ENCODE results near the gene SETD7. TPM values are rescaled to one million over a fixed set of nuclear protein-coding genes. Genes with fewer than 3 reads are reported as not detected.
A peak's percentile ranks its signal among the peaks of the same experiment; 100 is the strongest.

SETD7 gene
- total RNA-seq, 2 donors from 2014 or later = 74.7 to 101 TPM

GRCh38 chr4:139461022-139461628 lies 94.9 kb downstream of the SETD7 start:
- TF ChIP-seq CTCF (IDR thresholded peaks at IDR 0.05) = no peak
- H3K4me1 ChIP-seq (ENCODE audit: control insufficient read depth in 1 of 2, low read depth in 2 of 2) = peaks cover 41 to 55% of the 10 kb centered on the region in 2 donors
- H3K36me3 ChIP-seq = no peaks in the 10 kb centered on the region
- H3K27ac ChIP-seq = peak overlapping the region; percentile 10 to 26
- H3K4me3 ChIP-seq = no peak overlapping the region
- DNase-seq (ENCODE audit: low spot score) (no peak), ATAC-seq (ENCODE audit: insufficient number of reproducible peaks, low FRiP score, low read depth) (no peak)
- H3K9me3 ChIP-seq = no peaks in the 10 kb centered on the region
- no peaks in the 10 kb centered on the region for H3K27me3 ChIP-seq (replicated peaks; ENCODE audit: insufficient read depth)

- DNase-seq (ENCODE audit: low spot score) (no peak), ATAC-seq (ENCODE audit: insufficient number of reproducible peaks, low FRiP score, low read depth) (no peak)
- Histone ChIP-seq H3K27me3 (replicated peaks; ENCODE audit: insufficient read depth) (no peaks in the 10 kb centered on the region), H3K36me3 (no peaks in the 10 kb centered on the region), H3K4me1 (ENCODE audit: control insufficient read depth in 1 of 2, low read depth in 2 of 2) (peaks cover 43 to 61% of the 10 kb centered on the region in 2 donors), H3K9me3 (no peaks in the 10 kb centered on the region), H3K4me3 (no peak overlapping the region), H3K27ac (peak overlapping the region; percentile 10 to 26)
- no peak for TF ChIP-seq CTCF (IDR thresholded peaks at IDR 0.05)
Measured at GRCh38 chr4:139460565-139460964, 95.5 kb downstream of the SETD7 start.

GRCh38 chr4:139458999-139459398 lies 97.0 kb downstream of the SETD7 start:
- no peak for TF ChIP-seq CTCF (IDR thresholded peaks at IDR 0.05)
- Histone ChIP-seq H3K27ac (no peak overlapping the region), H3K9me3 (no peaks in the 10 kb centered on the region), H3K4me3 (no peak overlapping the region), H3K36me3 (no peaks in the 10 kb centered on the region), H3K27me3 (replicated peaks; ENCODE audit: insufficient read depth) (no peaks in the 10 kb centered on the region), H3K4me1 (ENCODE audit: control insufficient read depth in 1 of 2, low read depth in 2 of 2) (peaks cover 43 to 67% of the 10 kb centered on the region in 2 donors)
- ATAC-seq (ENCODE audit: insufficient number of reproducible peaks, low FRiP score, low read depth) (no peak), DNase-seq (ENCODE audit: low spot score) (no peak)

- no peaks in the 10 kb centered on the region for H3K27me3 ChIP-seq (replicated peaks; ENCODE audit: insufficient read depth)
- no peak for ATAC-seq (ENCODE audit: insufficient number of reproducible peaks, low FRiP score, low read depth)
- no peak overlapping the region for H3K27ac ChIP-seq
- H3K4me3 ChIP-seq = peak overlapping the region; percentile 16
- no peak for TF ChIP-seq CTCF (IDR thresholded peaks at IDR 0.05)
- H3K9me3 ChIP-seq = no peaks in the 10 kb centered on the region
- H3K4me1 ChIP-seq (ENCODE audit: control insufficient read depth in 1 of 2, low read depth in 2 of 2) = peaks cover 43 to 62% of the 10 kb centered on the region in 2 donors
- H3K36me3 ChIP-seq = no peaks in the 10 kb centered on the region
- no peak for DNase-seq (ENCODE audit: low spot score)
Measured at GRCh38 chr4:139458543-139458942, 97.5 kb downstream of the SETD7 start.

GRCh38 chr4:139457318-139457717 lies 98.7 kb downstream of the SETD7 start:
- Histone ChIP-seq H3K27me3 (replicated peaks; ENCODE audit: insufficient read depth) (no peaks in the 10 kb centered on the region), H3K36me3 (no peaks in the 10 kb centered on the region), H3K27ac (peak overlapping the region in 1 of 2 donors; percentile 25), H3K9me3 (no peaks in the 10 kb centered on the region), H3K4me3 (peak overlapping the region; percentile 93), H3K4me1 (ENCODE audit: control insufficient read depth in 1 of 2, low read depth in 2 of 2) (peaks cover 47 to 67% of the 10 kb centered on the region in 2 donors)
- TF ChIP-seq CTCF (IDR thresholded peaks at IDR 0.05) = no peak
- DNase-seq (ENCODE audit: low spot score) = no peak
- no peak for ATAC-seq (ENCODE audit: insufficient number of reproducible peaks, low FRiP score, low read depth)

Measured in thoracic aorta (tissue), 2 donors.